Measurements from ENCODE around the gene MSGN1. TPM values are rescaled to one million over a fixed set of nuclear protein-coding genes. Genes with fewer than 3 reads are reported as not detected.

MSGN1 gene
- total RNA-seq, 1 donor, result not detected

DNA sequence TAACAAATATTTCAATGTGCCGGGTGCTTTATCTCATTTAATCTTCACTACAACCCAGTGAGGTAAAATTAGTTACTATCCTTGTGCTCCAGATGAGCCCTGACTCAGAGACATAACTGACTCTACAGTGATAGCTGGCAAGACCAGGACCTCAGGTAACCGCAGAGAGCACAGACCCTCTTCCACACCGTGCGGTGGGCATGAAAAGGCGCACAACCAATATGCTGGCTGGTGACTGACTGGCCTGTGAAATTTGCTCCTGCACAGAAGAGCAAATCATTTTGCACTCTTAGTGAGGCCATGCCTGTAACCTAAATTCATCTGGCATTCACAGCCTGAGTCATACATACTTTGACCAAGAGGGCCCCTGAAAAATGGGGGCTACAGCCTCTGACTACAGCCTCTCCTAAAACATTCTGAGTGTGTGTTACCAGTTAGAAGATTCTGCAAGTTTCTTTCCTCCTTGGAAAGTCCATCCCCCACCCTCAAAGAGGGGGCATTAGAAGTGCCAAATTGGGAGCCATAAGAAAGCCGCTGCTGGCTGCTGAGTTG is 22.4 kb upstream of the MSGN1 start:
- TF ChIP-seq, protein P1, sequence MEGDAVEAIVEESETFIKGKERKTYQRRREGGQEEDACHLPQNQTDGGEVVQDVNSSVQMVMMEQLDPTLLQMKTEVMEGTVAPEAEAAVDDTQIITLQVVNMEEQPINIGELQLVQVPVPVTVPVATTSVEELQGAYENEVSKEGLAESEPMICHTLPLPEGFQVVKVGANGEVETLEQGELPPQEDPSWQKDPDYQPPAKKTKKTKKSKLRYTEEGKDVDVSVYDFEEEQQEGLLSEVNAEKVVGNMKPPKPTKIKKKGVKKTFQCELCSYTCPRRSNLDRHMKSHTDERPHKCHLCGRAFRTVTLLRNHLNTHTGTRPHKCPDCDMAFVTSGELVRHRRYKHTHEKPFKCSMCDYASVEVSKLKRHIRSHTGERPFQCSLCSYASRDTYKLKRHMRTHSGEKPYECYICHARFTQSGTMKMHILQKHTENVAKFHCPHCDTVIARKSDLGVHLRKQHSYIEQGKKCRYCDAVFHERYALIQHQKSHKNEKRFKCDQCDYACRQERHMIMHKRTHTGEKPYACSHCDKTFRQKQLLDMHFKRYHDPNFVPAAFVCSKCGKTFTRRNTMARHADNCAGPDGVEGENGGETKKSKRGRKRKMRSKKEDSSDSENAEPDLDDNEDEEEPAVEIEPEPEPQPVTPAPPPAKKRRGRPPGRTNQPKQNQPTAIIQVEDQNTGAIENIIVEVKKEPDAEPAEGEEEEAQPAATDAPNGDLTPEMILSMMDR (IDR thresholded peaks at IDR 0.05; ENCODE audit: insufficient read depth, low read depth, low read length), result no peak
- no peak overlapping the region for H3K4me3 ChIP-seq (ENCODE audit: low read depth, low read length)
- no peak for DNase-seq (ENCODE audit: low read depth)

- no peak overlapping the region for H3K4me3 ChIP-seq (ENCODE audit: low read depth, low read length)
- TF ChIP-seq, protein P1 (IDR thresholded peaks at IDR 0.05; ENCODE audit: insufficient read depth, low read depth, low read length), result no peak
- DNase-seq (ENCODE audit: low read depth), result no peak
Measured at GRCh38 chr2:17795309-17795708, 21.0 kb upstream of the MSGN1 start.

DNA sequence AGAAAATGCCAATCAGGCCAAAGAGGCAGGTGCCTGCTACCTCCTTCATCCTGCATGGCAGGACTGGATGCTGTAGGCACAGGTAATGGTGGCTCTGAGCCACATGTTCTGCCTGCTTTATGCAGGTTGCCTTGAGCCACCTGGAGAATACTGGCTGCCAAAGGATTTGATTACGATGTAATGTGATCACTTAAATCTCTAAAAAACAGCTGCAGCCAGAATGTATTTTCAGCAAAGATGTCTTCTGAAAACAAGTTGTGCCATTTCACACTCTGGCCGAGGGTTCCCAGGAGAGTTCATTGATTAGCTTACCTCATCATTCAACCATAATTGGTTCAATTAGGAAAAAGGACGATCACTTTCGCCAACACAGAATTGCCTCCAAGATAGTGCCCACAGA is 17.9 kb upstream of the MSGN1 start:
- no peak overlapping the region for H3K4me3 ChIP-seq (ENCODE audit: low read depth, low read length)
- DNase-seq (ENCODE audit: low read depth), result no peak
- TF ChIP-seq, protein P1 (IDR thresholded peaks at IDR 0.05; ENCODE audit: insufficient read depth, low read depth, low read length), result no peak

GRCh38 chr2:17799301-17800120 is 16.7 kb upstream of the MSGN1 start:
- DNase-seq (ENCODE audit: low read depth), result no peak
- H3K4me3 ChIP-seq (ENCODE audit: low read depth, low read length), result no peak overlapping the region
- TF ChIP-seq, protein P1 (IDR thresholded peaks at IDR 0.05; ENCODE audit: insufficient read depth, low read depth, low read length), result no peak

GRCh38 chr2:17800219-17800618 is 16.0 kb upstream of the MSGN1 start:
- no peak overlapping the region for H3K4me3 ChIP-seq (ENCODE audit: low read depth, low read length)
- DNase-seq (ENCODE audit: low read depth), result peak; percentile 57
- TF ChIP-seq, protein P1 (IDR thresholded peaks at IDR 0.05; ENCODE audit: insufficient read depth, low read depth, low read length), result no peak

- DNase-seq (ENCODE audit: low read depth), result no peak
- H3K4me3 ChIP-seq (ENCODE audit: low read depth, low read length), result no peak overlapping the region
- TF ChIP-seq, protein P1 (IDR thresholded peaks at IDR 0.05; ENCODE audit: insufficient read depth, low read depth, low read length), result no peak
Measured at GRCh38 chr2:17800693-17801458, 15.4 kb upstream of the MSGN1 start.
